Gastroesophageal sphincter (tissue), 3 donors: Measurements from ENCODE around the gene CELF2.

ENCODE experiments used
- EP300 ChIP-seq: sonication (generic); formaldehyde crosslinking; IDR thresholded peaks from one replicate; pipeline ENCODE4 v1.6.1; 2017; ENCODE audit warnings: antibody characterized with exemption, mild to moderate bottlenecking
- POLR2A ChIP-seq, 2 donors: fragments of 450-650 bp; IDR thresholded peaks; one replicate each; pipeline ENCODE4 v1.6.1; 2017; ENCODE audit warnings: antibody characterized with exemption in 2 of 2, mild to moderate bottlenecking in 2 of 2, moderate library complexity in 1 of 2
- POLR2AphosphoS5 ChIP-seq: sonication (generic); formaldehyde crosslinking; IDR thresholded peaks from one replicate; pipeline ENCODE4 v1.6.1; 2017; ENCODE audit warnings: antibody characterized with exemption
- TF ChIP-seq, protein P1 (sequence below), 4 experiments: fragments of 200-600 bp in 2 of 4; fragments of 450-650 bp in 2 of 4; sonication (generic) in 1 of 4; IDR thresholded peaks; one replicate each; pipeline ENCODE4 v1.5.1; 2017 to 2019; ENCODE audit warnings: antibody characterized with exemption in 4 of 4, mild to moderate bottlenecking in 2 of 4, moderate library complexity in 2 of 4

GRCh38 chr10:11238893-11239292, 221.2 kb downstream of the CELF2 start:
- TF ChIP-seq POLR2A (IDR thresholded peaks at IDR 0.05) (no peak), POLR2AphosphoS5 (no peak), EP300 (no peak)
- TF ChIP-seq, protein P1, sequence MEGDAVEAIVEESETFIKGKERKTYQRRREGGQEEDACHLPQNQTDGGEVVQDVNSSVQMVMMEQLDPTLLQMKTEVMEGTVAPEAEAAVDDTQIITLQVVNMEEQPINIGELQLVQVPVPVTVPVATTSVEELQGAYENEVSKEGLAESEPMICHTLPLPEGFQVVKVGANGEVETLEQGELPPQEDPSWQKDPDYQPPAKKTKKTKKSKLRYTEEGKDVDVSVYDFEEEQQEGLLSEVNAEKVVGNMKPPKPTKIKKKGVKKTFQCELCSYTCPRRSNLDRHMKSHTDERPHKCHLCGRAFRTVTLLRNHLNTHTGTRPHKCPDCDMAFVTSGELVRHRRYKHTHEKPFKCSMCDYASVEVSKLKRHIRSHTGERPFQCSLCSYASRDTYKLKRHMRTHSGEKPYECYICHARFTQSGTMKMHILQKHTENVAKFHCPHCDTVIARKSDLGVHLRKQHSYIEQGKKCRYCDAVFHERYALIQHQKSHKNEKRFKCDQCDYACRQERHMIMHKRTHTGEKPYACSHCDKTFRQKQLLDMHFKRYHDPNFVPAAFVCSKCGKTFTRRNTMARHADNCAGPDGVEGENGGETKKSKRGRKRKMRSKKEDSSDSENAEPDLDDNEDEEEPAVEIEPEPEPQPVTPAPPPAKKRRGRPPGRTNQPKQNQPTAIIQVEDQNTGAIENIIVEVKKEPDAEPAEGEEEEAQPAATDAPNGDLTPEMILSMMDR (IDR thresholded peaks at IDR 0.05) = no peak
